Nephron progenitor cell (in vitro differentiated cells): ENCODE data around the gene MUL1.

ENCODE experiments used
- DNase-seq: peaks from one replicate; pipeline ENCODE4 v3.0.0; 2021
- H3K27ac Mint-ChIP-seq: 2 replicates; pipeline ENCODE4 v1.8.0; 2021; ENCODE audit warnings: mild to moderate bottlenecking, moderate library complexity, mixed read lengths
- H3K27me3 Mint-ChIP-seq: 2 replicates; pipeline ENCODE4 v1.8.0; 2021; ENCODE audit warnings: mild to moderate bottlenecking, low read depth, mixed read lengths; ENCODE audit not compliant: poor library complexity
- H3K36me3 Mint-ChIP-seq: 2 replicates; pipeline ENCODE4 v1.8.0; 2021; ENCODE audit warnings: low read depth, mixed read lengths
- H3K4me1 Mint-ChIP-seq: 2 replicates; pipeline ENCODE4 v1.8.0; 2021; ENCODE audit warnings: mixed read lengths
- H3K4me3 Mint-ChIP-seq: 2 replicates; pipeline ENCODE4 v1.8.0; 2021; ENCODE audit warnings: mild to moderate bottlenecking, moderate library complexity, mixed read lengths
- H3K9me3 Mint-ChIP-seq: 2 replicates; pipeline ENCODE4 v1.8.0; 2021; ENCODE audit warnings: mild to moderate bottlenecking, moderate library complexity, mixed read lengths
- TF ChIP-seq, protein P1 (sequence below): fragments of 200-600 bp; sonication (generic); IDR thresholded peaks from 2 replicates; pipeline ENCODE4 v1.5.0; 2021; ENCODE audit warnings: antibody characterized with exemption

Gene MUL1

DNA sequence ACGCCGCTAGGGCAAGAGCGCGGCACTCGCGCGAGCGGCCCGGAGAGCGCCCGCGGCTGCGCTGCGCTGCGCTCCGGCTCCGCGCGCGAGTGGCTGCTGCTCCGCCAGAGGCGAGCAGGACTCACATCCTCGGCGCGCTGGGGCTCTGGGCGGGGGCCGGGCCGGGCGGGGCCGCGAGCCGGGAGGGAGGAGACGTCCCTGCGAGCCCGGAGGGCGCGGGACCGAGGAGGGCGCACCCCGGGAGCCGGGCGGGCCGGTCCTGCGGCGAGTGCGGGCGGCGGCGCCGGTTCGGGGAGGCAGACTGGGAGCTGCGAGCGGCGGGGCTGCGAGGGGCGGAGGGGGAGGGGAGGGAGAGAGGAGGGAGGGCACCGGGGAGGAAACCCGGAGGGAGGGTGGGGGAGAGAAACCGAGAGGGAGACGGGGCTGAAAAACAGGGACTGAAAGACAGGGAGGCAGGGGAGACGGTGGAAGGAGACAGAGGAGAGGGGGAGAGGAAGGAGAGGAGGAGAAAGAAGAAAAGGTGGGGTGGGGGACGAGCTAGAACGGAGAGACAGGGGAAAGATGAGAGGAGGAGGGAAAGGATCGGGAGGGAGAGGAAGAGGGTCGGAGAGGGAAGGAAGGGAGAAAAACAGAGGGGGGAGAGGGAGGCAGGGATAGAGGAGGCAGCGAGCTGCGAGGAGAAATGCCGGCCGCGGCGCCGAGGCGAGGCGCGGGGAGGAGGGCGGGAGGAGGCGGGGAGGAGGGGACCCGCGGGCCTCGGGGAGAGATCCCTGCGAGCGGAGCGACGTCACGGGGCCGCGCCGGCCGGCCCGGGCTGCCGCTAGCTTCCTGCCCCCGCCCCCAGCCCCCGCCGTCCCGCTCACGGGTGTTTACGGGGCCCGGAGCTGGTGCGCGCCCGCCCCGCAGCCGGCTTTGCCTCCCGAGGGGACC lies 22.2 kb downstream of the MUL1 start, which contains the start of gene CAMK2N1:
Gene CAMK2N1 (minus strand): TSS at position 684 of the 930 bp plus-strand sequence. CDS start 831 bp downstream, outside the sequence.
- peaks cover 36% of the 10 kb centered on the region for H3K4me1 Mint-ChIP-seq
- H3K27me3 Mint-ChIP-seq = peaks cover 91% of the 10 kb centered on the region
- TF ChIP-seq, protein P1, sequence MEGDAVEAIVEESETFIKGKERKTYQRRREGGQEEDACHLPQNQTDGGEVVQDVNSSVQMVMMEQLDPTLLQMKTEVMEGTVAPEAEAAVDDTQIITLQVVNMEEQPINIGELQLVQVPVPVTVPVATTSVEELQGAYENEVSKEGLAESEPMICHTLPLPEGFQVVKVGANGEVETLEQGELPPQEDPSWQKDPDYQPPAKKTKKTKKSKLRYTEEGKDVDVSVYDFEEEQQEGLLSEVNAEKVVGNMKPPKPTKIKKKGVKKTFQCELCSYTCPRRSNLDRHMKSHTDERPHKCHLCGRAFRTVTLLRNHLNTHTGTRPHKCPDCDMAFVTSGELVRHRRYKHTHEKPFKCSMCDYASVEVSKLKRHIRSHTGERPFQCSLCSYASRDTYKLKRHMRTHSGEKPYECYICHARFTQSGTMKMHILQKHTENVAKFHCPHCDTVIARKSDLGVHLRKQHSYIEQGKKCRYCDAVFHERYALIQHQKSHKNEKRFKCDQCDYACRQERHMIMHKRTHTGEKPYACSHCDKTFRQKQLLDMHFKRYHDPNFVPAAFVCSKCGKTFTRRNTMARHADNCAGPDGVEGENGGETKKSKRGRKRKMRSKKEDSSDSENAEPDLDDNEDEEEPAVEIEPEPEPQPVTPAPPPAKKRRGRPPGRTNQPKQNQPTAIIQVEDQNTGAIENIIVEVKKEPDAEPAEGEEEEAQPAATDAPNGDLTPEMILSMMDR = no peak
- H3K9me3 Mint-ChIP-seq = no peaks in the 10 kb centered on the region
- peaks cover 7% of the 10 kb centered on the region for H3K36me3 Mint-ChIP-seq
- peak within 1 kb of the TSS; percentile 96 for H3K4me3 Mint-ChIP-seq
- peak; percentile 71 for DNase-seq
- no peak within 1 kb of the TSS for H3K27ac Mint-ChIP-seq

GRCh38 chr1:20484519-20485462 lies 23.2 kb downstream of the MUL1 start:
- TF ChIP-seq, protein P1 = no peak
- peak; percentile 45 for DNase-seq
- no peak overlapping the region for H3K27ac Mint-ChIP-seq
- peak overlapping the region; percentile 96 for H3K4me3 Mint-ChIP-seq
- no peaks in the 10 kb centered on the region for H3K9me3 Mint-ChIP-seq
- H3K27me3 Mint-ChIP-seq = peaks cover 90% of the 10 kb centered on the region
- peaks cover 46% of the 10 kb centered on the region for H3K4me1 Mint-ChIP-seq
- H3K36me3 Mint-ChIP-seq = peaks cover 7% of the 10 kb centered on the region

- peak; percentile 59 for DNase-seq
- Mint-ChIP-seq H3K27me3 (peaks cover 90% of the 10 kb centered on the region), H3K9me3 (no peaks in the 10 kb centered on the region), H3K27ac (no peak overlapping the region), H3K36me3 (peaks cover 7% of the 10 kb centered on the region), H3K4me3 (peak overlapping the region; percentile 96), H3K4me1 (peaks cover 54% of the 10 kb centered on the region)
- TF ChIP-seq, protein P1 = no peak
Measured at GRCh38 chr1:20483833-20484518, 24.0 kb downstream of the MUL1 start.

- Mint-ChIP-seq H3K9me3 (no peaks in the 10 kb centered on the region), H3K4me3 (peak overlapping the region; percentile 96), H3K4me1 (peaks cover 61% of the 10 kb centered on the region), H3K27me3 (peaks cover 87% of the 10 kb centered on the region), H3K36me3 (peaks cover 7% of the 10 kb centered on the region), H3K27ac (no peak overlapping the region)
- TF ChIP-seq, protein P1 = no peak
- no peak for DNase-seq
Measured at GRCh38 chr1:20483098-20483832, 24.7 kb downstream of the MUL1 start.
